ENCODE data around the gene RBM20.
"Not testable (repeated sequence)": the region's sequence is repeated elsewhere in the genome, so short reads cannot be mapped to it uniquely, and the experiment has no call there.

The RBM20 gene

DNA sequence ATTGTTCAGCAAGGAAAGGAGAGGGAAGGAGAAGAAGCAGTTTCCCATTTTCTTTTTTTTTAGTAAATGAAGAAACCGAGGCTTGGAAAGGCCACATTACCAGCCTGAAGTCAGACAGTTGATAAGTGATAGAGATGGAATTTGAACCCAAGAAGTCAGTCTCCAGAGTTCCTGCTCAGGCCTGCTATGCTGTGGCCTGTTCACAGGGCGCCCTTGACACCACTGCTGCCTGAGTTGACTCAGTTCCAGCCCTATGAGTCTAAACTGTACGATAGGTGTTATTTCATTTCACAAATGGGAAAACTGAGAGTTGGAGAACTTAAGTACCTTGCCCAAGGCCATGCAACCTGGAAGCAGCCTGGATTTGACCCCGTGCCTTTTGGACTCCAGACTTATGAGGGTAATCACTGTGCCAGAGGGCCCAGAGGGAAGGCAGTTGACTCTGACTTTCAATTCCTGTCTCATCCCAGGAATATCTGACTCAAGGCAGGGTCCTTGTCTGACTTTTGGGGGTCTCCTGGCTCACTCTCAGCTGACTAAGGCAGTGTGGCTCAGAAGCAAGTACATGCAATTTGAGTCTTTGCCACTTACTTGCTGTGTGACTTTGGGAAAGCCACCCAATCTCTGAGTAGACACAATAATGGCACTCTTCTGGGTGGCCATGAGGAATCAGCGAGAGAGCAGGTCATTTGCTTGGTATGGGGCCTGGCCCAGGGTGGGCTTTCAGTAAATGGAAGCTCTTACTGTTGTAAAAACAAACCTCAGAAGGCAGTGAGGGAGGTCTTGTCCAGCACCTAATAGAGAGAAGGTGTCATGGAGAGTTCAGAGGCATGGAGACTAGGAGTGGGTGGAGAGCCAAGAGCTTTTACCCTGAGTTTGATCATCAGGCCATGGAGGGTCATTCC lies 17.9 kb upstream of the RBM20 start:
- DNase-seq = no peak

DNA sequence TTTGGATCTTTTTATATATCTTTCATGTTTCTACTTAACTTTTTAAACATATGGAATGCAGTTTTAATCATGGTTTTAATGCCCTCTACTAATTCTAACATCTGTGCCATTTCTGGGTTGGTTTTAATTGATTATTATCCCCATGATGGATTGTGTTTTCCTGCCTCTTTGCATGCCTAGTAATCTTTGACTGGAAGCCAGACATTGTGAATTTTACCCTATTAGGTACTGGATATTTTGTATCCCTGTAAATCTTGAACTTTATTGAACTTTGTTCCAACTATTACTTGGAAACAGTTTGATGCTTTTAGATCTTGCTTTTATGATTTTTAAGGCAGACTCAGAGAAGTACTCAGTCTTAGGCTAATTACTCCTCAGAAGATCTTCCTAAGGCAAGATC lies 16.0 kb upstream of the RBM20 start:
- DNase-seq = no peak

DNA sequence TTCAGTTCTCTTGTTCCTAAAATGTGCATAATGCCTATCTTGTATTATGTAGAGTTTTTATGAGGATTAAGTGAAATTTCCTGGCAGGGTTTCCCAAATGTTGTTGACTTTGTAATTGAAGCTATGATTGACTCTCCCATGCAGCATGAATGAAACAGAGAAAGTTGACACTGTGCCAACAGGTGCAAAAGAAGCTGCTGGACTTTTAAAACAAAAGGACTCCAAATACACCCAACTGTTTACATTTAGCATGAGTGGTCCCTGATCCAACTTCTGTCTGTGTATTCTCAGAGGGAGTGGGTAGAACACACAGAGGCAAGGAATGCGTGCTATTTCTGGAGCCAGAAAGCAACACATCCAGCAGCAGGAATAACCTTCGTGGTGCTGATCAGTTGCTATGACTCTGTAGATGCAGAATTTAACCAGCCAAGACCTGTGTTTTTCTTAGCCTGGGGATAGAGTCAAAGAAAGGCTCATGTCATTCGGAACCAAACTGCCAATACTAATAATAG lies 14.4 kb upstream of the RBM20 start:
- DNase-seq = no peak

DNA sequence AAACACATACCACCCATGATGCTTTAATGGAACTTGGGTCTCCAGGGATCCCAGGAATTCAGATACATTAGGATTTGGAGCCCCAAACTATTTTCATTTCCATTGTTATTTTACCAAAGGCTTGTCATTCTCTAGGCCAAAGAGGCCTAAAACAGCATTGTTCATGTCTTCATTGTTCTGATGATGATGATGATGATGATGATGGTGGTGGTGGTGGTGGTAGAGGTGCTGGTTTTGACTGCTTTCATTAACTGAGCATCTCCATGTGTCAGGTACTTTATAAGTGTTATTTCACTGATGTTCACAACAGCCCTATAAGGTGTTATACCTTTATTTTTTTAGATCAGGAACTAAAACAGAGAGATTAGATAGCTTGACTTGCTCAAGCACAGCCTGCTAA lies 12.2 kb upstream of the RBM20 start:
- no peak for DNase-seq

DNA sequence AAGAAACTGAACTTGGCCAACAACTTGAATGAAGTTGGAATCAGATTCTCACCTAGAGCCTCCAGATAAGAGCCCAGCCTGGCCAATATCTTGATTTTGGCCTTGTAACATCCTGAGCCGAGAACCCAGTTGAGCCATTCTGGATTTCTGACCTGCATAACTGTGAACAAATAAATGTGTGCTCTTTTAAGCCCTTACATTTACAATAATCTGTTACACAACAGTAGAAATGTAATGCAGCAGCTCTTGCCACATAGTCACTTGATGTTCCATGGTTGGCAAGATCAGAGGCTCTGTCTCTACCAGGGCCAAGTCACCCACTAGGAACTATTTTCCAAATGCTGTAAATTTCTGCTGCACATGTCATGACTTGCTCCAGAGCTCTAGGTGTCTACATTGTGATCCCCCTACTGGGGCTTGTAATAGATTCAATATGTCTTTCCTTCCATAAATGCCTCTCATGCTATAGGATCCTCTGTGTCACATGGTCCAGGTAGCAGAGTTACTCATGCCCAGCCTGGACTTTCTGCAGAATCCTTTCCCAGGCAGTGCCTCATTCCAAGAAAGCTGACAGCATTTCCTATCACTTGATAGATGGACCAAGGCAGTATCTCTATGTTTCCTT lies 11.4 kb upstream of the RBM20 start:
- DNase-seq = no peak

DNA sequence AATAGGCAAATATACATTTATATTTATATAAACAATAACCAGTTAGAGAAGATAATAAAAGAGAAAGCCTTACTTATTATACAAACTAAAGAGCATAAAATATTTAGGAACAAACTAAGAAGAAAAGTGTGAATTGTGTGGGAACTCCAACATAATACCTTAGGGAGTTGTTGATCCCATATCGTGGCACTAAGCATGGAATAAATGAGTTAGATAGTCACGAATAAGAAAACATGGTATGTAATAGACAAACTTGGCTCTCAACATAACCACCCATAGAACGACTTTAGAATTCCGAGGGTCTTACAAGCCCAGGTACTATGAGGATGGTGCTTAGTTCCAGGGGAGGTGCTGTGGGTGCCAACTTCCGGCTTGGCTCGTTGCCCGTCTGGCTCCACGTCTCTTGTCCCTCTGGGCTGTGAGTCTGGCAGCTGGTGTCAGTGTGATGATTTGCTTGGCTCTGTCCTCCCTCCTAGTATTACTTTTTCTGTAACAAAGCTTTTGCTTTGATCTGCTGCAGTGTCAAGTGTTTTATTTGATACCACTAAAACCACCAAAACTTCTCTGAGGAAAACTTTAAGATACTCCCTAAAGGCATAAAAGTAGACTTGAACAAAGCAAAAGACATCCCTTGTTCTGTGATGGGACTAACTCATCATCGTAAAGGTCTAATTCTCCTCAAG lies 9.5 kb upstream of the RBM20 start:
- no peak for DNase-seq

DNA sequence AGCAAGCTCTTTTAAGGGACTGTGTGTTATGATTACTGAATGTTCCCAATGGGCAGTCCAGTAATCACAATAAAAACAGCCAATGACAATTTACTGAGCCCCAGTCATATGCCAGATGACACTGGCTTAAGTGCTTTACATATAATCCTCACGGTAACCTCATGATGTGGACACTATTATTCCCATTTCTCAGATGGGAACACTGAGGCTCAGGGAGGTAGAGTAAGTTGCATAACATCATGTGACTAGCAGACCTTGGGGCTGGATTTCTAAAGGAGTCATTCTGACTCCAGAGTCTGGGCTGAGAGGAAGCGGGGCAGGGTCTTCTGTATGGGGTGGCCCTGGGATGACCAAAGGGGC lies 7.6 kb upstream of the RBM20 start:
- DNase-seq = no peak

DNA sequence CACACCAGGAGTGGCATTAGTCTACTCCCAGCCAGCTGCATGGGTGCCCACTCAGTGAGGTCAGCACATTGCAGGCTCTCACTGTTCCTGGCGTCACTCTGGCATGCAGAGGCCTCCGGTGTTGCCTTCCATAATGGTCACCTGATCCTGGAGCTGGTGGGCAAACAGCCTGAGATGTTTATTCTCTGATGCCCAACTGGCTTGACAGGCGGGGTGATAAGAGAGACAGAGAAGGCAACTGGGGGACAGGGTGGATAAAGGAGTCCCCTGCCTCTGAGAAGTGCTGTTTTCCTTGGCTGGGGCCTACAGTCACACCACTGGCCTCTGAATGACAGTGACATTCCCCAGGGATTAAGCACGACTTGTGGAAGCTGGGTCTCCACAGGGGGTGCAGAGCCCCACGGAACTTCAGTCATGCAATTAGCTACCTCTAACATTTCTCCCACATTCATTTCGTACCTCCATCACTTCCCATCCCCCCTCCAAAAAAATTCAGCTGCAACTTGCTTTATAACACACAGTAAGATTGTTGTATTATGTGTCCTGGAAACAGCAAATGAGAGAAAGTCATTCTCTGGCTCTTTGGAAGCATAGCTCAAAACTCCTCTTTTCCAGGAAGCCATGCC lies 7.1 kb upstream of the RBM20 start:
- DNase-seq = no peak

DNA sequence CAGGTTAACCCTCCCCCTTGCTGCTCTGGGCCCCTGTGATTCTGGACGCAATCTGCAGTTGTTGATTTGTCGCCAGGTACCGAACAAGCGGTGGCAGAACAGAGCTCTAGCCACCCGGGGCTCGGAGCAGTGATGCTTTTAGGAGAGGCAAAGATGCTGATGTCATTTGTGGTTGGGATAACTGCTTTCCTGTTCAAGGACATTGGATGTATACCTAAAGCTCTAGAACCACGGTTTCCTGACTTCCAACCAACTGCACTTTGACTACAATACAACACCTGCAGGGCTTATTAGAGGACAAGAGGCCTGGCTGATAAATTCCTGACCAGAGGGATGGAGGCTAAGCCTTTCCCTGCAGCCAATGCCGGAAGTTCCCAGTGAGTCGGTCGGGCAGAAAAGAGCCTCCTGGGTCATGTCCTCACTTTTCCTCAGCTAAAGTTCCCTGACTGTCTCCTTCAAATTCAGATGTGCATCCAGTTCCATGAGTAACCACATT lies 6.5 kb upstream of the RBM20 start:
- DNase-seq = no peak

DNA sequence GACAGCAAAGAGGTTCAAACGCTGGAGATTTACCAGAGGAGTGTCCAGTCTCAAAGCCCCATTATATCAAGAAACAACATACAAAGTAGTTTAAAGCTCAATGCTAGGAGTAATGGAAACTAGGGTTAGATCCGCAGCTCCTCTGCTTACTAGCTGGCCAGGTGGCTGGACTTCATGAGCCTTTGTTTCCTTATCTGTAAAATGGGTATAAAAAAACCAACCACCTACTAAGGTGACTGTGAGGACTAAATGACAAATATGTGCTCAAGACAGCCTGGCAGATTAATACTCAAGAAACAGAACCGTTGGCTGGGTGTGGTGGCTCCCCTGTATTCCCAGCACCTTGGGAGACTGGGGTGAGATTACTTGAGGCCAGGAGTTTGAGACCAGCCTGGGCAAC lies 5.8 kb upstream of the RBM20 start:
- DNase-seq = no peak

DNA sequence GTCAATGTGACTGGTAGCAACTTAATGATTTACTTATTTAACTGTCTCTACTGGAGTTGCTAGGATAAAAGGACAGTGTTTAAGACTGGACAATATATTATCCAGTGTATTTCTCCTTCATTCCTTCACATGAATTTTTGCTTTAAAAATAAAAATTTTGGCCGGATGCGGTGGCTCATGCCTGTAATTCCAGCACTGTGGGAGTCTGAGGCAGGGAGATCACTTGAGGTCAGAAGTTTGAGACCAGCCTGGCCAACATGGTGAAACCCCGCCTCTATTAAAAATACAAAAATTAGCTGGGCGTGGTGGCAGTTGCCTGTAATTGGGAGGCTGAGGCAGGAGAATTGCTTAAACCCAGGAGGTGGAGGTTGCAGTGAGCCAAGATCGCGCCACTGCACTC lies 5.1 kb upstream of the RBM20 start:
- not testable (repeated sequence) for DNase-seq

DNA sequence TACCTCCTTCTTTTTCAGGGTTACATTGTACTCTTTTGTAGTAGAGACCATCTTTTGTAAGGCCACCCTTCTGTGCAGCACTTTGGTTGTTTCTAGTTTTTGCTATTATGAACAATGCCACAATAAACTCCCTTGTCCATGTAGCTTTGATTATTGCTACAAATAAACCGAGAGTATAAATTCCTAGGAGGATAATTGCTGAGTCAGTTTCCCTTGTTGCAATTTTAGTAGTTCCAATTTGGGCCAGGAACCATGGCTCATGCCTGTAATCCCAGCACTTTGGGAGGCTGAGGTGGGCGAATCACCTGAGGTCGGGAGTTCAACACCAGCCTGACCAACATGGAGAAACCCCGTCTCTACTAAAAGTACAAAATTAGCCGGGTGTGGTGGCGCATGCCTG lies 4.3 kb upstream of the RBM20 start:
- not testable (repeated sequence) for DNase-seq

DNA sequence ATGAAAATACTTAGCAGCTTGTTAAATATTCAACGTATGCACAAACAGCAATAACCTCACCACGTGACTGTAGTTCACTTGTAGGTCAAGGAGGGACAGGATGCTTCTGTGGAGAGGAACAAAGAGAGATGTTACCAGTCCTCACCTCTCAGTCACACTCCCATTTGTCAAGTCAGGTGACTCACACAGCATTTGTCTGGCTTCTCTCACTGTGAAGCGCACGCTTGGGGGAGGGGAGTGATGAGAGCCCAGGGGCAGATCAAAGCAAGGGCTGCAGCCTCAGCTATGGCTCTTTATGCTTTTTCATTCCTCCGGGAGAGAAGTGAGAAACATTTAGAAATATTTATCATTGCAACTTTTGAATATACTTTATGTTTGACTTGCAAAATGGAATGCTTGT lies 2.9 kb upstream of the RBM20 start:
- DNase-seq = no peak

DNA sequence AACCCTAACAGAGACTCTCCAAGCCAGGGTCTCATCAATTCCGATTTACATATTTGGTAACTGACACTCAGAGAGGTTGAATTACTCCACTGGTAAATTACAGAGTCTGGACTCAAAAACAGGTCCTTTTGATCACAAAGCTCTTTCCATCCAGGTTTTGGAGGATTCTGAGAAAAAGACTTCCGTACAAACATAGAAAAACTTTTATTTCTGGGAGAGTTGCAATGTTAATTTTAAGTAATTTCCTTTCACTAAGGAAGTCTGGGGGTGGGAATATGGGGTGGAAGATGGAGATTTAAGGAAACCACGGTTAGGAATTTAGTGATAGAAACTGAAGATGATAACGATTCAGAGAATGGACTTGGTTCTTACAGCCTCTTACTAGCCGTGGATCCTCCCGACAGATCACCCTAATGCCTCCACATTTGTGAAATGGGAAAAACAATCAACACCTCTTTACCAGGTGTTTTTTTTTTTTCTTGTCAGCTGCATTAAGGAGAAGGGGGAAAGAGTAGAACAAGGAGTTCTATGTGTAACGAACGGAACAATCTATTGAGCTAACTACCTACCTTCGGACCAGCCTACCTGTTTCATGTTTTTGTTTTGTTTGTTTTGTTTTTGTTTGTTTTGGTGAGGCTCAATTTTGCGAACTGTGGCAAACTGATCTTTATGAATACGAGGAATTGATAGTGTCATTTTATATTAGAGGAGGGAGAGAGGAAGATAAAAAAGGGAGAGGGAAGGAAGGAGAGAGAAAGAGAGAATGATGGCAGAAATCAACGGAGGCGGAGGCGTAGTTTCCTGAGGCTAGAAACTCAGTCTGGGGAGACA lies 1.7 kb upstream of the RBM20 start:
- no peak for DNase-seq

DNA sequence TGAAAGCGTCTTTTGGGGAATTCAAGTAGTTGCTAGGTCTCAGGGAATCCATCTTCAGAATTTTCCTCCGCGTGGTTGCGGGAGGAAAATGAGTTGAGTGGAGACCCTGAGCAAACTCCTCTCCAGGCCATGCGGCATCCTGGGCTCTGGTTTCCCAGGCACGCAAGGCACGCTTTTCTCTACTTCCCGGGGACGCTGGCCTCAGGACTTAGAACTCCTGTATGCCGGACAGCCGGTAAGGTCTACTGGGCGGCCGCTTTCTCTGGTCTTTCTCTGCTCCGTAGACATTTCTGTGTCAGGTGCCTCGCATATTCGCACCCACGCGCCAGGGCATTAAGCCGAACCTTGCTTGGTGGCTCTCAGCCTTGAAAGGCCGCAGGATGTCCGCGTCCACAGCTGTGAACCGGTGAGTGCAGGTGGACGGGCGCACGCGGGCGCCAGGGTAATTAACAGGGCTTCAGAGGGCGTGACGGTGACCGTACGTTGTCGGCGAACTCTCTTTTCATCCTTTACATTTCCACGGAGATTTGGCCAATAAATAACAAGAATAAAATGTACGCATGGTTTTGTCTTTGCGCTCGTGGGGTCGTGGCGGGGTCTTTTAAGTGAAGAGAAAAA lies 992 bp upstream of the RBM20 start:
- DNase-seq = no peak

DNA sequence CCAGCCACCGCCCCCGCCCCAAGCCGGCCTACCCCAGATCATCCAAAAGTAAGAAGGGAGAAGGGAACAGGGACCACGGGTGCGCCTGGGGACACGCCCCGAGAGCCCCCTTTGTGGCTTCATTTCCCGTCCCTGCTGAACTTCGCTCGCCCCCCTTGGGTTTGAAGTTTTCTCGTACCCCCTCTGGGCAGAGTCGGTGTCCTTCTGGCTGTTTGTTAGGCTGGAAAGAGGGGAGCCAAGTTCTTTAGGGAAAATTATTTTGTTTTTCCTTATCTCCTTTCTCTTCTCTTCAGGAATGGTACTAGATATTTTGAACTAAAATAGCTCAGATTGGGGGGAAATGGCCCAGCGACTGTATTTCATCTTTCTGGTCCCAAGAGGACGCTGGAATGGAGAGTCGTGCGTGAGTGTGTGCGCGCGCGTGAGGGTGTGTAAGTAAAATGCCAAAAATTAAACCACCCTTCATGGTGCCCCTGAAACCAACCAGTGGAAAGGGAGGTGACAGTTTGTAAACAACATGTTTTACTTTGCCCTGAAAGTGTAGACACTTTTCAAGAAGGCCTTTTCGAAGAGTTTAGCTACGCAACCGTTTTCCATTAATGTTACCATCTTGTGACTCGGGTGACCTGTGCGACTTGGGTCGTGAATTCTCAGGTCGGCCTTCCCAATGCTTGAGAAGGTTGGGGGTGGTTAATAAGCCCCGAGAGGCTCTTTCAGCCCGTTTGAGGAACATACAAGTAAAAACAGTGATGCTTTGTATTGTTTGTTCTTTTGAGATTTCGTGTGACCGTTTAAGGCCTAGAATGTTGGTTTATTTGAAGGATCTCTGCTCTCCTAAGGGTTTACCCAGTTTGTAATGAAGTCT lies 694 bp downstream of the RBM20 start:
- DNase-seq = no peak

DNA sequence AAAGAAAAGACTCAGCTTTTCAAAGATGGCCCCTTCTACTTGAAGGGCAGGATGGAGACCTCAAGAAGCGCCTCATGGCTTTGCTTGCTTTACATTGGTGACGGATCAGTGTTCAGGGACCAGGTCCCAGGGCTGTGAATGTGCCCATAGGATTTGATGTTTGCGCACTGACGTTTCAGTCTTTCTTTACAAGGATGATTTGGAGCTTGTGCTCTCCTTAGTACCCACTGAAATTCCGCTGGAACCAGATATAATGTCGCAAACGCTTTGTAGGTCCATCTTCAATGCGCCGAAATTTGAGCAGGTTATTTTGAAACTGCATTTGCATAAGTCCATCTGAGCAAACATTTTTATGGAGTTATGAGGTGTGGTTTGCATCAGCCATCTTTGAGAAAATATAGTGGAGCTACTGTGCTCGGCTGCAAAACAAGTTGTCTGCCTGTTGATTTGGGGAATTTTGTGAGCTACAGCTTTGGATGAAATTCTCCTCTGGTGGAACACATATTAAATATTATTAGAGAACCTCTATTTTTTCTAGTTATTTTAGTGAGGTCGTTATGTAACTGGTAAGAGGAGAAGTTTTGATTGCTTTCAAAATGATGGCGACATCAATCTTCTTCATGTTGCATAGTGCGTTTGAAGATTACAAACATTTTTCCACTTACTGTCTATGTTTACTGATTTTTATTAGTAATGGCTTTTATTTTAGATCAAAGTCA lies 2.4 kb downstream of the RBM20 start:
- DNase-seq = no peak

DNA sequence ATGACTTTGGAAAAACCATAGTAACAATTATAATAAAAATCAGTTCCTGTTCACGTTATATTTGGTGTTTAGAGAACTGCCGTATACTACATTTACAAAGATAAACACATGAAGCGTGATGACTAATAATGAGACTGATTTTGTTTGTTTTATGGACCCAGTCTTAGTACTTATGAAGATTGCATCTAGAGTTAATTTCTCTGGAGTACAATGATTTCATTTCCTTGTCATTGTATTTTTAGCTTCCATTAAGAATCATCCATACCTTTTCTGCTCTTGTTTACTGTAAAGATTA lies 2.9 kb downstream of the RBM20 start:
- no peak for DNase-seq

DNA sequence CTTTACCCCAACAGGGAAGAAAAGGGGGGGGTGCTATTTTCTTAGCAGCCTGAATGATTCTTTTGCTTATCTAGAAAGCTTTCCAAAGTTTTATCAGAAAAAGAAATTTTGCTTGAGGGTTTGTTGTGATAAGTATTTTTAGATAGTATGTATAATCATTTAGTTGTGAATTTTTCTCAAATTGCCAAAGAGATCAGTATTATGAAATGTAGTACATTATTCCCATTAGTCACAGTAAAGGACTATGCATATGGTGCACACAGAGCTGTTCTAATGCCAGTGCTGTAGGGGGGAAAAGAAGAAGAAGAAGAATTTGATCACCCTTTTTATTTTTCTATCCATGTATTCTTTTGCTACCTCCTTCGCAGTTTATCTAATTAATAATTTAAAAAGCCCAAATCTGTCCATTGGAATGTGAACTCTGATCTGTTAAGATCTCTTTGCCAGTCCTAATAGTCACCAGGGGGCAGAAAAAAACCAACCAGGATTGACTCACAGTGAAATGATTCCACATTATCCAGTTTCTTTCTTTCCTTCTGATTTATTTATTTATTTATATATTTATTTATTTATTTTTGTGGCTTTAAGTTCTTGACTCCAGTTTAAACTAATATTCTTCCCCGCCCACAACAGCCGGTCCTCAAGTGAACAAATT lies 4.7 kb downstream of the RBM20 start:
- DNase-seq = no peak

Measured in Kasumi-1 (cell line).